Caki2 (cell line): ENCODE results near the gene SEMA4C. TPM values are rescaled to one million over a fixed set of nuclear protein-coding genes. Genes with fewer than 3 reads are reported as not detected.

Source experiments
- DNase-seq: peaks from one replicate; pipeline ENCODE4 v3.0.0-alpha.2; 2015; ENCODE audit warnings: low read depth
- in situ Hi-C: cut with HindIII; loops from 2 replicates; pipeline ENCODE4 v1.10.0; 2016; ENCODE audit warnings: low sequenced_read_pairs, low pct_unique_long_range_greater_than_20kb, mixed read lengths
- total RNA-seq: library from RNA; depleted of rRNA; stranded (reverse); fragments of >200 nt; shearing (Covaris generic); gene quantifications from 2 replicates; pipeline ENCODE4 v1.2.3, GENCODE V29; 2014; ENCODE audit warnings: low replicate concordance

SEMA4C gene
- total RNA-seq, 1 experiment from 2014 or later: 40.4 TPM

GRCh38 chr2:96857667-96858372 lies 12.1 kb downstream of the SEMA4C start, which contains the start of gene ANKRD39:
TSS of gene ANKRD39 (minus strand) at chr2:96858016. CDS start at chr2:96857987, 29 bp downstream.
- in situ Hi-C loops: no loop called here
- DNase-seq: peak; percentile 98

DNA sequence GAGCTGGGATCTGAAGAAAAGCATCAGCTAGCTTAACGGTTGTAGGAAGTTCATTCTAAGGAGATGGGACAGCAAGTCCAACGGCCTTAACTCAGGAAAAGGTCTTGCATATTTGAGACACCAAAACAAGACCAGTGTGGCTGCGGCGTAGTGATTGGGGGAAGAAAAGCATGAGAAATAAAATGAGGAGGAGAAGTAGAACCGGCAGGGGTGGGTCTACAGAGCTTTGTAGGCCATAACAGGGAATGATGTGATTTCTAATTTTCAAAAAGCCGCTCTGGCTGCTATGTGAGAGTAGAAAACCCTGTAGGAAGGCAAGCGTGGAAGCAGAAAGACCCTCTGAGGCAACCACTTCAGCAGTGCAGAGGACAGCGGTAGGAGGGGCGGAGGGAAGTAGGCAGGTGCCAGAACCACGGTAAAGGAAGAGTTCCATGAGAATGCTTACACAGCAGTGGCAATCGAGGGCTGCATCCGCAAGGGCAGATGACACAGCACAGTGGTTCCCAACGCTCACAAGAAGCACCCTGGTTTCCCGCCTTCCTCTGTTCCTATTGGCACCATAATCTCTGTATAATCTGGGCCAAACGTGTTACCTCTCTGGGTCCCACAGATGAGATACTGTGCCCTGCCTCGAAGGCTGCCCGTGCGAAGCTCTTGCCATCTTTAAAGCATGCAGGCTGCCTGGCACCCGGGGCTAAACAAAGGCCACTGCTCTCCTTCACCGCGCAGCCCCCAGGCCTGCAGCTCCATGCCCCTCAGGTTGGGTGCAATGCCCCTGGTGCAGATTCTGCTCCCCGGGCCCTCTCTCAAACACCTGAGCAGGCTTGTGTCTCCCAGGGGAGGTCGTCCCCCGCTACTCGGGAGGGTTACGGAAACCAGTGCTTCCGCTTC lies 12.9 kb downstream of the SEMA4C start:
- in situ Hi-C loops: no loop called here
- DNase-seq: peak; percentile 51

DNA sequence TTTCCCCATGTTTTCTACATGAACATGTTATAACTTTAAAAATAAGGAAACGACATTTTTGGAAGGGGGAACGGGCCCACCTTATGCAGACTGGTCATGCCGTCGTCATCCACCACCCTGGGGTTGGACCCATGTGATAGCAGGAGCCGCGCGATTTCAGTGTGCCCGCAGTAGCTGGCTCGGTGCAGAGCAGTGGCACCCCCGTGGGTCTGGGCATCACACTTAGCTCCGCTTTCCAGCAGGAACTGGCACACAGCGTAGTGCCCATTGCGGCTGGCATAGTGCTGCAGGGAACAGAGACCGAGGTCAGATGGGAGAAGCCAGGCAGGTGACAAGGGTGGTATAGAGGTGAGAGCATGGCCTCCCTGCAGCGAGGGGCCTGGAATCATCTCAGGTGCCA lies 16.6 kb downstream of the SEMA4C start:
- DNase-seq: no peak
- in situ Hi-C loops: no loop called here

- no peak for DNase-seq
- in situ Hi-C loops: no loop called here
Observed at GRCh38 chr2:96852667-96853066, 17.2 kb downstream of the SEMA4C start.

DNA sequence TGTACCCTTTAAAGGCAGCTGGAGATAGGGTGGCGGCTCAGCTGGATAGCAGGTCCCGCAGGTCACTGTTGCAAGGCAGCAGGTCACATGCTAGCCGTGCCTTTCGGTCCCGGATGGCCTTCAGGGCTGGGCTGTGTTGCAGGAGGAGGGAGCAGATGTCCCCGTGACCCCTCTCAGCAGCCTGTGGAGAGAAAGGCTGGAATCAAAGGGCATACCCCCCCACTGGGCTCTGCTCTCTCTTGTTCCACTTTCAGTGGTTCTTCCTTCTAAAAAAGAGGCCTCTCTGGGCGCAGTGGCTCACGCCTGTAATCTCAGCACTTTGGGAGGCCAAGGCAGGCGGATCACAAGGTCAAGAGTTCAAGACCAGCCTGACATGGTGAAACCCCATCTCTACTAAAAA lies 21.6 kb downstream of the SEMA4C start:
- DNase-seq: no peak
- in situ Hi-C loops: no loop called here

DNA sequence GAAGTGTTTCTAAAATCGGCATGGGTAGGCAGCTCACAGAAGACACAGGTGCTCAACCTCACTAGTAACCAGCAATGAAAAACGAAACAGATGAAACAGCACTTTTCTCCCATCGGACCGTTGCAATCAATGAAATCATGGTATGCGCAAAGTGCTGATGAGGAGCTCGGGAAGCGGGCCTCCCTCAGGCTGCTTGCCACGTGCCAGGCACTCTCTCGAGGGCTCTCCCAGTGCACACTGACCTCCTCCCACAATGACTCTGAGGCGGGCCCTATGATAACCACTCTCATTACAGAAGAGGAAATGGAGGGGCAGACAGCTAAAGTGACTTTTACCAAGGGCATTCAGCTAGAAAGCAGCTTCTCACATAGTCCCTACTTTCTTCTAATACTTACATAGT lies 22.3 kb downstream of the SEMA4C start:
- DNase-seq: no peak
- in situ Hi-C loops: no loop called here

- DNase-seq: no peak
- in situ Hi-C loops: no loop called here
Observed at GRCh38 chr2:96846825-96847224, 23.1 kb downstream of the SEMA4C start.

DNA sequence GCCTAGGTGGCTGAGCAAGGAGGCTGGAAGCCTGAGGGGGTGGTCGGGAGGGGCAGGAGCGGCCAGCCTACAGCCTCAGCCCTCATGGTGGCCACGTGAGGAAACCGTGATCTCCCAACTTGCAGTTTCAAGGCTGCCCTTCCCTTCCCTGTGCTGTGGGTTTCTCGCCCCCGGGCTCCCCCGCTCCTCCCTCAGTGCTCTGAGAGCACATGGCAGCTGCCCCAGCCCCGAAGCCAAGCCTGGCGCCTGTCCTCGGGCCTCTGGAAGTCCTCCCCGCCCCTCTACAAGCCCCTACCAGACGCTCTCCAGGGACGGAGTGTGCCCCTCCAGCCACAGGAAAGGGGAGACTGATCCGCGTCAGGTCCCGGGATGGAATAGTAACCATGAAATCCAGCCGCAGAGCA lies 25.5 kb downstream of the SEMA4C start:
- in situ Hi-C loops: no loop called here
- DNase-seq: no peak

DNA sequence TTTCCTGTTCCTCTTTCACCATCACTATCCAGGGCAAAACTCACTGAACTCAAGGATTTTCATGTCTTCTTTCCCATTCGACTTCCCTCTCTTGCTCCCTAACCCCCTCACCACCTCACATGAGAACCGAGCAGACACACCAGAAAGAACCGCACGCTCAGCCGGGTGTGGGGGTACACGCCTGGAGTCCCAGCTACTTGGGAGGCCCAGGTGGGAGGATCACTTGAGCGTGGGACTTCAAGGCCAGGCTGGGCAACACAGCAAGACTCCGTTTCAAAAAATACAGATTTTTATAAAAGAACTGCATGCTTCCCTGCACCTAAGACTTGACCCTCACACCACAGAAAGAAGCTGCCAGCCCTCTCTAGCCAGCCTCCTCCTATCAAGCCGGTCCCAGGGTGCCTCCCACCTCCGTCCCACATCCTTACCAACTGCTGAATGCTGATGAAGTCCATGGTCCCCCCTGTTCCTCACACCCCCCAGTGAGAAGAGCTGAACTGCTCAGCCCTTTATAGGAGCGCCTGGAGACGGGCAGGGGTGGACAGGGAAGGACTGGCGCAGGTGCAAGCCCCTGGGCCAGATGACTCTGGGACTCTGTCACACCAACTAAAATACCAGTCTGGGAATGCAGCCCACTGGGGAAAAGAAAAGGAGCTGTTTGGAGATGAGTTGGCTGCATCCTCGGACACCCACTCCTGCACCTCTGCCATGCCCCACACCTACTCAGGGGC lies 26.2 kb downstream of the SEMA4C start, which contains the start of gene ANKRD23:
Gene ANKRD23, minus strand, starts transcription at position 484 of the 731 bp plus-strand sequence. Its CDS starts 29 bp downstream, at position 455.
- in situ Hi-C loops: no loop called here
- no peak for DNase-seq

DNA sequence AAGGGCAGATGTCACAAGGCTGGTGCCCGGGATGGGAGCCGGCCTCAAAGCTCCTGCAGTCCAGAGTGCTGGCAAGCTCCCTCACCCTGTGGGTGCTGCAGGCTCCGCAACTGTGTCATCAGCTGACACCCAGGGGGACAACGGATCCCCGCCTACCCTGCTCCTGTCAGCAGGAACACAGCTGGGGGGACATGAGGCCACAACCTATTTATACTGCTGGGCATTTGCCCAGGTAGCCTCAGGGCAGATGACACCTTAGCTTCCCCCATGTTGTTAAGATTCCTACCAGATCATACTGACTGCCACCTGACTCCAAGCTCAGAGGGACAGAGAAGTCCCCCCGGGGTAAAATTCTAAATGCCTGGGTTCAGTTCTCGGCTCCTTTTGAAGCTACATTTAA lies 27.3 kb downstream of the SEMA4C start:
- in situ Hi-C loops: no loop called here
- no peak for DNase-seq

DNA sequence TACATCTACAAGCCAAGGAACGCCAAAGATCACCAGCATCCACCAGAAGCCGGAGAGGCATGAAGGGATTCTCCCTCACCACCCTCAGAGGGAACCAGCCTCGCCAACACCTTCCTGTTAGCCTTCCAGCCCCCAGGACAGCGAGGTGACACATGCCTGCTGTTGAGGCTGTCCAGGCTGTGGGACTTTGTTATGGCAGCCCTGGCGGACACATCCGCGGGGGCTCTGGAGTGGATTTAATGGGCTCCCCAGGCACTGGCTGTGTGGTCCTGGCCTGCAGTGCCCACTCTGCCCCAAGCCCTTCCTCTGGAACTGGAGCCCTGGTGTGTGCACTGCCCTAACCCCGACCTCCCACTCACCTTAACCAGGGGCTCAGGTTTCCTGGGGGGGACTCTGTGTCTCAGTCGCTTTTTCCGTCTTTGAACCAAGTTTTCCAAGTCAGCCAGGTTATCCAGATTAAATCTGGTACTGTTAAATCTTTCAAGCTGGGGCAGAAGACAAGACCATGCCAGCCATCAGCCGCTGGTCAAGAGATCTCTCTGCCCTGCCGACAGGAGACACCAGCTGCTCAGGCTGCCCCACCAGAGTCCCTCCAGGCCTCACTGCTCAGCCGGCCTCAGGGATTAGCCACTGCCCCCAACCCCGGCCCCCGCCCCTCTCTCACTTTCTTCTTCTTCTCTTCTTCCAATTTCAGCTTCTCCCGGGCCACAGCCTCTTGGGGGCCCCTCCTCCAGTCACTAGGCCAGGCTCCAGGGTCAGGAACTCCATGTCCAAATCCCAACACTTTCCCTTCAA lies 28.0 kb downstream of the SEMA4C start:
- DNase-seq: no peak
- in situ Hi-C loops: no loop called here

- in situ Hi-C loops: no loop called here
- no peak for DNase-seq
Observed at GRCh38 chr2:96839875-96840850, 29.7 kb downstream of the SEMA4C start.

GRCh38 chr2:96839293-96839874 lies 30.5 kb downstream of the SEMA4C start:
- no peak for DNase-seq
- in situ Hi-C loops: no loop called here

DNA sequence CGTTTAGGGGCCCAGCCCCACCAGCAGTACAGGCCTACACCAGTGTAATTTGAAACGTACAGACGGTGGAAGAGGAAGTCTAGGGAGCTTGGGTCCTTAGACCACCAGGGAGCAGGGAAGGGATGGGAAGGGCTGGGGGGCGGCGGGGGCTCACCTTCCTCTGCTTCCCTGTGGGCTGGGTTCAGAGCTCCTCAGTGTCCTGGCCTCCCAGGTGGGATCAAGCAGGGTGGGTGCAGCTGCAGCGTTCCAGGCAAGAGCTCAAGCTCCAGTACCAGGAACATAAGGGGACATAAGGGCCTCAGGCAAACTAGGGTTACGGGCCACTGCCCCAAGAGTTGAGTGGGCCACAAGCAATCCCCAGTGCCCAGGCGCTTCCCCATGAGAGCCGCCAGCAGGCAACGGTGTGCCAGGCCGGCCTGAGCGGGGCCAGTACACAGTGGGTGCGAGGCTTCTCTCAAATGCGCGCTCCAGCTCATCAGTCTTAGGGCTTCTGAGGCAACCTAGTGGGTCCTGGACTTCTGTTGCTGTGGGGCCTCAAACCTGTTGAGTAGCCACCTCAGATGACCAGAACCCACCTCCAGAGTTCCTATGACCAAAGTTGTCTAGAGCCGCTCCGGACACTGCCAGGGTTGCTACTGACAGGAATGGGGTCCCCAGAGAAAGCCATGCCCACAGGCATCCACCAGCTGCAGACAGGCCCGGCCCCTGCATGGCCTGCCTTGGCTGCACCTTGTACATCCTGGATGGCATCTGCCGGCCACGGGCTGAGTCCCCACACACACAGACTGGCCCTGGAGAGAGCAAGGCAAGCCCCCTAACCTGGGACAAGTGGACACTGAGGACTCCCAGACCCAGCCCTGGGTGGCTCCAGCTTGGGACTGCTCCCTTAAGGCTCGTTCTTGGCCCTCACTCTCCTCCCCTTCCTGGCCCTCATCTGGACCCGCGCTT lies 31.3 kb downstream of the SEMA4C start:
- in situ Hi-C loops: no loop called here
- DNase-seq: no peak

GRCh38 chr2:96837575-96837974 lies 32.3 kb downstream of the SEMA4C start:
- no peak for DNase-seq
- in situ Hi-C loops: no loop called here

DNA sequence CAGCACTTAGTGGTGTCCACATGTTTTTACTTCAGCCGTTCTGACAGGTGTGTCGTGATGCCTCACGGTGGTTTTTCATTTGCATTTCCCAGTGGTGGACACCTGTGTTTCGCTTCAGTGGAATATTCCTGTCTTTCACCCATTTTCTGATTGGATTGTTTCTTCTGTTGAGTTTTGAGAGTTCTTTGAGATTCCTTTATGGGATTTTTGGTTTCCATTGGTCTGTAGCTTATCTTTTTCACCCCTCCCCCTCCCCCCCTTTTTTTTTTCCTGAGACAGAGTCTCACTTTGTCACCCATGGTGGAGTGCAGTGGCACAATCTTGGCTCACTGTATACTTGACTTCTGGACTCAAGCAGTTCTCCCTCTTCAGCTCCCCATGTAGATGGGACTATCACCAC lies 34.0 kb downstream of the SEMA4C start:
- in situ Hi-C loops: no loop called here
- no peak for DNase-seq
